Stimulated activated CD4-positive, alpha-beta T cell treated with anti-CD3 and anti-CD28 coated beads, Interleukin-12 subunit alpha, Interleukin-12 subunit beta, amount 100 ng/mL, for 48 hours (primary cell): ENCODE results near the gene CDK19.
"Not testable (repeated sequence)": the region's sequence is repeated elsewhere in the genome, so short reads cannot be mapped to it uniquely, and the experiment has no call there.

ENCODE experiments used
- DNase-seq, 3 donors: peaks; one replicate each; pipeline ENCODE4 v3.0.0-alpha.2; 2020; ENCODE audit warnings: low read depth in 2 of 3, low spot score in 1 of 3

CDK19 gene

GRCh38 chr6:110814102-110815014 lies 911 bp downstream of the CDK19 start:
- peak; percentile 29 to 55 (median 40) for DNase-seq

- no peak for DNase-seq
These were observed 1.7 kb downstream of the CDK19 start for GRCh38 chr6:110813338-110814101.

DNA sequence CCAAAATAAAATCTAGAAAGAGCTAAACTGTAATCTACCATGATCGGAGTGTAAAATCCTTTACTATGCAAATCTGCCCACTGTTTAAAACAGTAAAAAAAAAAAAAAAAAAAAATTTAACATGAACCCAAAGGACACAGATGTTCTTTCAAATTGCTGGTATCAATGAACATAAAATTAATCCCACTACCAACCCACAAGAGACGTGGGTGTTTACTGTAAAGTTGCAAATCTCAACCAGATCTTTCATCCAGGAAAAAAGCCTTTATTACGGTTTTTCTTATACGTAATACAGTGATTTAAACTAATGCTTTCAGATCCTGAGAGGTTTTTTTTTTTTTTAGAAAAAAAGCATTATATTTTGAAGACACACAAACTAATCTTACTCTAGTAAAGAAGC lies 2.5 kb downstream of the CDK19 start:
- DNase-seq = no peak

GRCh38 chr6:110810896-110811586 lies 4.2 kb downstream of the CDK19 start:
- DNase-seq = no peak

DNA sequence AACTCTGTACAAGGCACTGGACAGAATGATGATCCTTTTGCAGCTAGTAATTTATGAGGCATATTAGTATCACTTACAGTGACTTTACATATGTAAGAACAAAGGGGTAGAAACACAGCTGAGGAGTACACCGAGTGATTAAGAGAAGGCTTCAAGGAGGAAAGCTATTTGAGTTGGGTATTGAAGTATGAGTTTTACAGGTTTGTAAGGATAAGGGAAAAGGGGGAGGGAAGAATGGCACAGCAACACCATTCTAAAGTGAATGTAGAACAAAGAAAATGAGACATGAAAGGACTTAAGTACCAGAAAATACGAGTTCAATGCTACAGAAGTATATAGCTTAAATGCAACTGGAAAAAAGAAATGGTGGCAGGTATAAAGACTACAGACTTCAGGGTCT lies 5.5 kb downstream of the CDK19 start:
- no peak for DNase-seq

DNA sequence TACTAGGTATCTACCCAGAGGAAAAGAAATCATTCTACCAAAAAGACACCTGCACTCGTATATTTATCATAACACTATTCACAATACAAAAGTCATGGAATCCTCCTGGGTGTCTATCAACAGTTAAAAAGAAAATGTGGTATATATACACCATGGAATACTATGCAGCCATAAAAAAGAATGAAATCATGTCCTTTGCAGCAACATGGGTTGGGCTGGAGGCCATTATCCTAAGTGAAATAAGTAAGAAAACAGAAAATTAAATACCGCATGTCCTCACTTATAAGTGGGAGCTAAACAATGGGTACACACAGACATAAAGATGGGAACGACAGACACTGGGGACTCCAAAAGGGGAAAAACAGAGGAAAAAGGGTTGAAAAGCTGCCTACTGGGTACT lies 13.1 kb downstream of the CDK19 start:
- not testable (repeated sequence) for DNase-seq

DNA sequence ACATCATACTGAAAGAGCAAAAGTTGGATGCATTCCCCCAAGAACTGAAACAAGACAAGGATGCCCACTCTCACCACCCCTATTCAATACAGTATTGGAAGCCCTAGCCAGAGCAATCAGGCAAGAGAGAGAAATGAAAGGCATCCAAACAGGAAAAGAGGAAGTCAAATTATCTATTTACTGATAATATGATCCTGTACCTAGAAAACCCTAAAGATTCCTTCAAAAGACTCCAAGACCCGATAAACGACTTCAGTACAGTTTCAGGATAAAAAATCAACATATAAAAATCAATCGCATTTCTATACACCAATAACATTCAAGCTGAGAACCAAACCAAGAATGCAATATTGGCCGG lies 14.5 kb downstream of the CDK19 start:
- no peak for DNase-seq

DNA sequence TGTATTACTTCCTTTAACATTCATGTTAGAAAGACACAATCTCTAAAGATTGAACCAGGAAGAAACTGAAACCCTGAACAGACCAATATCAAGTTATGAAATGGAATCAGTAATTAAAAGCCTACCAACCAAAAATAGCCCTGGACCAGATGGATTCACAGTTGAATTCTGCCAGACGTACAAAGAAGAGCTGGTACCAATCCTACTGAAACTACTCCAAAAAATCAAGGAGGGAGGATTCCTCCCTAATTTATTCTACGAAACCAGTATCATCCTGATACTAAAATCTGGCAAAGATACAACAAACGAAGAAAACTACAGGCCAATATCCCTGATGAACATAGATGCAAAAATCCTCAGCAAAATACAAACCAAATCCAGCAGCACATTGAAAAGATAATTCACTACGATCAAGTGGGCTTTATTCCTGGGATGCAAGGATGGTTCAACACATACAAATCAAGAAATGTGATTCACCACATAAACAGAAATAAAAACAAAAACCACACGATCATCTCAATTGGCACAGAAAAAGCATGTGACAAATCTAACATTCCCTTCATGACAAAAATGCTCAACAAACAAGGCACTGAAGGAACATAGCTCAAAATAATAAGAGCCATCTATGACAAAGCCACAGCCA lies 15.0 kb downstream of the CDK19 start:
- DNase-seq = no peak

- DNase-seq = no peak
These were observed 15.6 kb downstream of the CDK19 start for GRCh38 chr6:110799655-110800054.

GRCh38 chr6:110799189-110799588 lies 16.1 kb downstream of the CDK19 start:
- DNase-seq = no peak

GRCh38 chr6:110795271-110795670 lies 20.0 kb downstream of the CDK19 start:
- DNase-seq = no peak

- no peak for DNase-seq
These were observed 28.6 kb downstream of the CDK19 start for GRCh38 chr6:110786696-110787095.

DNA sequence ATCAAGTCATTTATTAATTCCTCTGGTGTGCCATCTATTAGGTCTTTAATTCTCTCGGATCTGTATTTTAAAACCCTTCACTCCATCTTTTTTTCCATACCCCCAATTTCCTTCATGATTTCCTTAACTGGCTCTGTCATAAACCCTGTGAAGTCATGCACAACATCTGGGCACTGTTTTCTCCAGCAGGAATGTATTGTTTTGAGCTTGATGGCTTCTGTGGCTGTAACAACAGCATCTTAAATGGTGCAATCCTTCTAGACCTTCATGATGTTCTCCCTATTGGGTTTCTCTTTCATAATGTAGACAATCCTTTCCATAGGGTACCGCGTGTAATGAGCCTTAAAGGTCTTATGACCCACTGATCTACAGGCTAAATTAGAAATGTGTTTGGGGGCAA lies 29.0 kb downstream of the CDK19 start:
- DNase-seq = no peak

DNA sequence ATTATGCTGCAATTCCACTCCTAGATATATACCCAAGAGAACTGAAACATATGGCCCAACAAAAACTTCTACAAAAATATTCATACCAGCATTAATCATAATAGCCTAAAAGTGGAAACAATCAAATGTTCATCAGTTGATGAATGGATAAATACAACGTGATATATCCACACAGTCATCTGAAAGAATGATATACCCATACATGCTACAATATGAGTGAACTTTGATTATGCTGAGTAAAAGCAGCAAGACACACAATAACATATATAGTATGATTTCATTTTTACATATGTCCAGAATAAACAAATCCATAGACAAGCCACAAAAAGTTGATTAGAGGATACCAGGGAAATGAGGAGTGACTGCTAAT lies 30.7 kb downstream of the CDK19 start:
- DNase-seq = no peak

DNA sequence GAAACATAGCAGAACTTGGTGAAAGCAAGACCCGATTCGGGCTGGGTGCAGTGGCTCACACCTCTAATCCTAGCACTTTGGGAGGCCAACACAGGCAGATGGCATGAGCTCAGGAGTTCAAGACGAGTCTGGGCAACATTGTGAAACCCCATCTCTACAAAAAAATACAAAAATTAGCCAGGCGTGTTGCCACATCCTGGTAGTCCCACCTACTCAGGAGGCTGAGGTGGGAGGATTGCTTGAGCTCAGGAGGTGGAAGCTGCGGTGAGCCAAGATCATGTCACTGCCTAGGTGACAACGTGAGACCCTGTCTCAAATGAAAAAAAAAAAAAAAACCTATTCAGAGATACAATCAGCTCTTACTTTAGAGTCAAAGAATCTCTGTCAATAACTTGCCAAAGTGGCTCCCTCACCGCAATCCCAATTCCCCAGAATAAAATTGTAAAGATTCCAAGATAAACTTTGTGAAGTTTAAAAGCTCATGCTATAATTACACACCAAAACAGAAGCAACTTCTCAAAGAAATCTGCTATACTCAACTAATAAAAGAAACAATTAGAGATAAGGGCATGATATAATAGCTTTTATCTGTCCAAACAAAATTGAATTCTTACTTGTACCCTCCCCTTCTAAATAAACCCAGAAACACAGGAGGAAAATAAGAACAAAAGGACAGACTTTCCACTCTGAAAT lies 33.6 kb downstream of the CDK19 start:
- DNase-seq = no peak

- DNase-seq = no peak
These were observed 36.9 kb downstream of the CDK19 start for GRCh38 chr6:110778333-110778732.

- DNase-seq = no peak
These were observed 37.6 kb downstream of the CDK19 start for GRCh38 chr6:110777636-110778035.

DNA sequence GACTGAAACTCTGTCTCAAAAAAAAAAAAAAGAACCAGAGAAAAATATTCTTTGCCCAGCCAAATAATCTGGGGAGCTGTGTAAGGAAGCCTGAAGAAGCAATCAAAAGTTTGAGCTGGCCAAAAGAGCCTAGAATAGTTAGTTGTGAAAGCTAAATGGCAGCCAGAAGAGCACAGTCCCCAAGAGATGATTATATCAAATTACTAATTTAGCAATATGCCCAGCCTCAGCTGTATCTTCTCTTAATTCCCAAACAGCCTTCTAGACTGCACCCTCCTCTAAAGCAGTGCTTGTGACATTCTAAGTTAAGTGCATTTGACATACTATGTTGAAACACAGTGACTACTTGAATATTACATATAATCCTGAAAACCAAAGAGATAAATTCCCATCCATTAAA lies 38.9 kb downstream of the CDK19 start:
- no peak for DNase-seq

DNA sequence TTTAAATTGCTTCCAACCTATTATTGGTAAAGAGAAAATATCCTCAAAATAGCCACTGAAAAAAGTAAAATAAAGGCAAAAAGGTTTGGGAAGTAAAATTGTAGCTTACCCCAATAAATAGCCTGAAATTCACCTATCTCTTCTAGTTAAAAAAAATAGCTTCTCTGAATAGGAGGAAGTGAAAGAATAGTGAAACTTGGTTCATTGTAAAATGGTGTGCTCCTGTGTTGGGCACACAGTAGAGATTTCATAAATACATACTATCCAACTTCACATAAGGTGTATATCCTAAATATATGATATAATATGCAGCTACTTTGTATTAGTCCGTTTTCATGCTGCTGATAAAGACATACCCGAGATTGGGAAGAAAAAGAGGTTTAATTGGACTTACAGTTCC lies 45.3 kb downstream of the CDK19 start:
- no peak for DNase-seq

- DNase-seq = no peak
These were observed 47.2 kb downstream of the CDK19 start for GRCh38 chr6:110768057-110768456.

DNA sequence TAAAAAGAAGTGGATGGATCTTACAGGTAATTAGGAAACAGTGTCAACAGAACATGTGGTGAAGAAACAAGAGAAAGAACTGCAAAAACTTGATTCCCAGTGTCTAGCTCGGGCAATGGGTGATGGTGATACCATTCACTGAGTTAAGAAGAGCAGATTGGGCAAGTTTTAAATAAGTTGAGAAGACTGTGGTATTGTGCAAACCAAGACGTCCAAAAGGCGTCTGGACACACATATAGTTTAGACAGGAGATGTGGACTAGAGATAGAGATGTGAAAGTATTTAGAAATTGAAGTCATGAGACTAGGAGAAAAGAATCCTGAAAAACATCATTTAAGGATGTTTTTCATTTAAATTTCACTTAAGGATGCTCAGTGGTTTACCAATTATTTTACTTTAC lies 53.9 kb downstream of the CDK19 start:
- DNase-seq = no peak
